ENCODE data around the gene HOXD1. TPM values are rescaled to one million over a fixed set of nuclear protein-coding genes. Genes with fewer than 3 reads are reported as not detected.

HOXD1 gene
- total and polyA plus RNA-seq, 2 of the 4 experiments (the other 2 are of a cell fraction) = not detected

GRCh38 chr2:176148751-176149421, 39.6 kb upstream of the HOXD1 start:
- no peak overlapping the region for H3K56ac ChIP-seq (ENCODE audit: extremely low read depth, insufficient read depth, low read length)
- dilution Hi-C loops (cut with HindIII; ENCODE audit: low sequenced_read_pairs, unreplicated experiment) = no loop called here

More at GRCh38 chr2:176148751-176149421, 39.6 kb upstream of the HOXD1 start:
- Histone ChIP-seq H3K4me2 (ENCODE audit: low read depth, low read length) (no peak overlapping the region), H3K4me1 (ENCODE audit: control insufficient read depth, insufficient read depth, low read length) (no peaks in the 10 kb centered on the region), H2BK15ac (ENCODE audit: low read depth, low read length) (no peak overlapping the region), H3K36me3 (ENCODE audit: control insufficient read depth, insufficient read depth, low read length) (no peaks in the 10 kb centered on the region), H4K5ac (ENCODE audit: low read depth, low read length) (no peak overlapping the region), H2AFZ (replicated peaks; ENCODE audit: low read length, poor library complexity) (no peak overlapping the region), H4K20me1 (ENCODE audit: insufficient read depth, low read length) (no peaks in the 10 kb centered on the region), H3K4me3 (ENCODE audit: insufficient read depth, low read depth, low read length) (no peak overlapping the region), H3K9me3 (ENCODE audit: control insufficient read depth, insufficient read depth, low read length) (peaks cover 8% of the 10 kb centered on the region), H3K23ac (ENCODE audit: low read depth, low read length) (no peak overlapping the region), H3K27ac (ENCODE audit: insufficient read depth, low read length) (no peak overlapping the region), H2BK20ac (ENCODE audit: low read depth, low read length) (no peak overlapping the region), H2AK5ac (ENCODE audit: low read depth, low read length) (no peak overlapping the region), H3K79me1 (ENCODE audit: low read depth in 1 of 2, low read length in 2 of 2) (no peaks in the 10 kb centered on the region), H3K18ac (ENCODE audit: low read depth, low read length) (no peak overlapping the region), H3K9me1 (ENCODE audit: insufficient read depth, low read length) (no peaks in the 10 kb centered on the region), H3K4ac (ENCODE audit: low read depth, low read length) (no peak overlapping the region), H4K8ac (ENCODE audit: low read depth in 2 of 2, low read length in 2 of 2) (no peak overlapping the region), H3K14ac (replicated peaks; ENCODE audit: low read depth, low read length) (no peak overlapping the region), H4K91ac (ENCODE audit: insufficient read depth, low read depth, low read length) (no peak overlapping the region), H2BK5ac (ENCODE audit: low read depth, low read length, poor library complexity, severe bottlenecking) (no peak overlapping the region), H2AK9ac (replicated peaks; ENCODE audit: low read depth, low read length, poor library complexity) (no peak overlapping the region), H2BK120ac (ENCODE audit: low read depth, low read length) (no peak overlapping the region), H3K9ac (ENCODE audit: low read depth, low read length) (no peak overlapping the region), H3K27me3 (ENCODE audit: control insufficient read depth, insufficient read depth, low read length) (peaks cover 81% of the 10 kb centered on the region)
- 20% methylated on average over 1 of the region's 11 CpGs; no CpG with 5 or more reads in 1 of the 2 experiments for whole genome bisulfite sequencing, 2 experiments (ENCODE audit: extremely low coverage in 2 of 2, insufficient read length in 1 of 2)
- TF ChIP-seq ELK1 (IDR thresholded peaks at IDR 0.05; ENCODE audit: borderline replicate concordance, low read depth, low read length) = no peak
- intact Hi-C loops (cut with micrococcal nuclease) (no loop called here), in situ Hi-C loops (cut with MboI; ENCODE audit: low sequenced_read_pairs) (no loop called here)
- no peak for DNase-seq
- BruUV-seq (replicated peaks) = no TSS peak
- ChIA-PET POLR2A (ENCODE audit: unreplicated experiment) (no interaction called here), CTCF (no interaction called here)
- no peak for ATAC-seq (ENCODE audit: low read depth)

Measured in IMR-90 (cell line).